H1 (cell line): Measurements from ENCODE around the gene CHD5.

Experiments used
- BRCA1 ChIP-seq: IDR thresholded peaks from 2 replicates; pipeline ENCODE4 v1.6.1; 2012; ENCODE audit warnings: low read depth, low read length, improper control_type of control experiment
- CHD1 ChIP-seq: IDR thresholded peaks from 2 replicates; pipeline ENCODE4 v1.6.1; 2012; ENCODE audit warnings: low read depth, low read length, improper control_type of control experiment
- EP300 ChIP-seq, 2 experiments: IDR thresholded peaks; 1 replicate in 1 of 2; 2 replicates in 1 of 2; pipeline ENCODE4 v1.6.1; 2011 to 2012; ENCODE audit warnings: low read depth in 2 of 2, low read length in 2 of 2, mild to moderate bottlenecking in 2 of 2, borderline replicate concordance in 1 of 2, inconsistent platforms in 1 of 2, moderate library complexity in 1 of 2
- KDM5A ChIP-seq: fragments of 200-600 bp; IDR thresholded peaks from 2 replicates; pipeline ENCODE4 v1.7.1; 2012; ENCODE audit warnings: mild to moderate bottlenecking, low read length, inconsistent platforms, mixed read lengths
- POLR2A ChIP-seq, 2 experiments: IDR thresholded peaks; 1 replicate in 1 of 2; 2 replicates in 1 of 2; pipeline ENCODE4 v1.6.1; 2011; ENCODE audit warnings: low read depth in 2 of 2, low read length in 2 of 2, mild to moderate bottlenecking in 2 of 2; ENCODE audit errors: control extremely low read depth in 1 of 2
- POLR2AphosphoS5 ChIP-seq: IDR thresholded peaks from 2 replicates; pipeline ENCODE4 v1.6.1; 2011; ENCODE audit warnings: low read depth, low read length
- SIN3A ChIP-seq, 2 experiments: IDR thresholded peaks in 1 of 2; conservative IDR thresholded peaks in 1 of 2; 2 replicates each; pipeline ENCODE4 v1.6.1; 2011 to 2012; ENCODE audit warnings: low read length in 2 of 2, improper control_type of control experiment in 1 of 2, low read depth in 1 of 2, mild to moderate bottlenecking in 1 of 2
- SP1 ChIP-seq: IDR thresholded peaks from 2 replicates; pipeline ENCODE4 v1.6.1; 2011; ENCODE audit warnings: low read depth, low read length
- TF ChIP-seq, protein P1 (sequence below), 3 experiments: IDR thresholded peaks; 1 replicate in 2 of 3; 2 replicates in 1 of 3; pipeline versions ENCODE4 v1.5.1 to v1.6.1; 2011; ENCODE audit warnings: low read length in 3 of 3, mild to moderate bottlenecking in 3 of 3, inconsistent platforms in 2 of 3, low read depth in 1 of 3, moderate library complexity in 1 of 3; ENCODE audit not compliant: insufficient read depth in 1 of 3; ENCODE audit errors: control extremely low read depth in 1 of 3
- TF ChIP-seq, protein P2 (sequence below): IDR thresholded peaks from 2 replicates; pipeline ENCODE4 v1.6.1; 2012; ENCODE audit warnings: inconsistent platforms

DNA sequence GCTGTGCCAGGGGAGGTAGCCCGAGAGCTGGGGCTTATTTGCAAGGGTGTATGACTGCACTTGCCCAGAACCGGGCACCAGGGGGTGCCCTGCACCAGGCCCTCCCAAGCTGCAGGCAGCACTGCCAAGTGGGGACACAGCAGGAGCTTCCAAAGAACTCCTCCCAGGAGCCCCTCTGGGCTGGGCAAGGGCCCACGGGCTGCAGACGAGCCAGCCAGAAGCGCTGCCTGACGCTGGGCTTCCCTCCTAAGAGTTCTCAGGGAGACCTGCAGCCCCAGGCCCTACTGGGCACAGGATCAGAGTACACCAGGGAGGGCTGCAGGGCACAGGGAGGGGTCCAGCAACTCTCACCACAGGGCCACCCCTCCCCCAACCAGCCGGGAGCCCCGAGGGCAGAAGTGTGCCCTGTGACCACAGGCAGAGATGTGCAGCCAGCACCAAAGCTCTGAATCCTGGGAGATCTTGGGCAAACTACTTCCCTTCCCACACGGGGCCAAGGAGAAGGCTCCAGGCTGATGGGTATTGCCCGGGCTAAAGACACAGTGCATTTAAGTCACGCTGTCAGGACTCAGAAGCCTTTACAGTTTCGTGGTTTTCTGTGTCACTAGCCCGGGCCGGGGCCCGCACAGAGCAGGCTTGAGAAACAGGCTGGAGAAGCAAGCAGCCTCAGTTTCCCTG, 71.0 kb downstream of the CHD5 start:
- TF ChIP-seq POLR2A (IDR thresholded peaks at IDR 0.05; ENCODE audit: control extremely low read depth in 1 of 2, low read depth in 2 of 2, low read length in 2 of 2) (no peak), BRCA1 (no peak), SIN3A (conservative IDR thresholded peaks at IDR 0.05 in 1 of 2, IDR thresholded peaks at IDR 0.05 in 1 of 2; ENCODE audit: low read depth in 1 of 2, low read length in 2 of 2) (no peak), POLR2AphosphoS5 (no peak), CHD1 (no peak), EP300 (IDR thresholded peaks at IDR 0.05; ENCODE audit: borderline replicate concordance in 1 of 2, low read depth in 2 of 2, low read length in 2 of 2) (no peak), SP1 (no peak), KDM5A (no peak)
- TF ChIP-seq, protein P1, sequence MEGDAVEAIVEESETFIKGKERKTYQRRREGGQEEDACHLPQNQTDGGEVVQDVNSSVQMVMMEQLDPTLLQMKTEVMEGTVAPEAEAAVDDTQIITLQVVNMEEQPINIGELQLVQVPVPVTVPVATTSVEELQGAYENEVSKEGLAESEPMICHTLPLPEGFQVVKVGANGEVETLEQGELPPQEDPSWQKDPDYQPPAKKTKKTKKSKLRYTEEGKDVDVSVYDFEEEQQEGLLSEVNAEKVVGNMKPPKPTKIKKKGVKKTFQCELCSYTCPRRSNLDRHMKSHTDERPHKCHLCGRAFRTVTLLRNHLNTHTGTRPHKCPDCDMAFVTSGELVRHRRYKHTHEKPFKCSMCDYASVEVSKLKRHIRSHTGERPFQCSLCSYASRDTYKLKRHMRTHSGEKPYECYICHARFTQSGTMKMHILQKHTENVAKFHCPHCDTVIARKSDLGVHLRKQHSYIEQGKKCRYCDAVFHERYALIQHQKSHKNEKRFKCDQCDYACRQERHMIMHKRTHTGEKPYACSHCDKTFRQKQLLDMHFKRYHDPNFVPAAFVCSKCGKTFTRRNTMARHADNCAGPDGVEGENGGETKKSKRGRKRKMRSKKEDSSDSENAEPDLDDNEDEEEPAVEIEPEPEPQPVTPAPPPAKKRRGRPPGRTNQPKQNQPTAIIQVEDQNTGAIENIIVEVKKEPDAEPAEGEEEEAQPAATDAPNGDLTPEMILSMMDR (IDR thresholded peaks at IDR 0.05; ENCODE audit: control extremely low read depth in 1 of 3, insufficient read depth in 1 of 3, low read depth in 1 of 3, low read length in 3 of 3) = peak; percentile 61 to 77 (median 68)
- TF ChIP-seq, protein P2, sequence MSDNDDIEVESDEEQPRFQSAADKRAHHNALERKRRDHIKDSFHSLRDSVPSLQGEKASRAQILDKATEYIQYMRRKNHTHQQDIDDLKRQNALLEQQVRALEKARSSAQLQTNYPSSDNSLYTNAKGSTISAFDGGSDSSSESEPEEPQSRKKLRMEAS = no peak
